H1 (cell line): Measurements from ENCODE around the gene RBMS1.

Experiments
- BCL11A ChIP-seq, 2 experiments: IDR thresholded peaks; one replicate each; pipeline ENCODE4 v1.6.1; 2011; ENCODE audit warnings: low read depth in 2 of 2, low read length in 2 of 2, mild to moderate bottlenecking in 2 of 2
- CTCF ChIP-seq, 3 experiments: IDR thresholded peaks; 1 replicate in 2 of 3; 2 replicates in 1 of 3; pipeline versions ENCODE4 v1.5.1 to v1.6.1; 2011; ENCODE audit warnings: low read length in 3 of 3, mild to moderate bottlenecking in 3 of 3, inconsistent platforms in 2 of 3, low read depth in 1 of 3, moderate library complexity in 1 of 3; ENCODE audit not compliant: insufficient read depth in 1 of 3; ENCODE audit errors: control extremely low read depth in 1 of 3

GRCh38 chr2:160494201-160494644 is 616 bp upstream of the RBMS1 start:
- TF ChIP-seq CTCF (IDR thresholded peaks at IDR 0.05; ENCODE audit: control extremely low read depth in 1 of 3, insufficient read depth in 1 of 3, low read depth in 1 of 3, low read length in 3 of 3) (no peak), BCL11A (IDR thresholded peaks at IDR 0.05; ENCODE audit: low read depth in 2 of 2, low read length in 2 of 2) (no peak)
